Measurements from ENCODE around the gene SAP30BP. TPM values are rescaled to one million over a fixed set of nuclear protein-coding genes. Genes with fewer than 3 reads are reported as not detected.

SAP30BP gene
- polyA plus RNA-seq, 1 donor (not counting 4 experiments of a cell fraction or from before 2014, with no cell fraction given) = 99.0 TPM

GRCh38 chr17:75720656-75721462, 53.7 kb downstream of the SAP30BP start, which contains the start of gene ITGB4:
ITGB4 (plus strand) TSS chr17:75721459; CDS start chr17:75724704, 3,245 bp downstream.
- Histone ChIP-seq H4K20me1 (ENCODE audit: control insufficient read depth, extremely low read depth, insufficient read depth, low read length) (peaks cover 19% of the 10 kb centered on the region), H3K27ac (ENCODE audit: control insufficient read depth, insufficient read depth, low read length) (peak within 1 kb of the TSS; percentile 94), H3K9ac (ENCODE audit: control insufficient read depth, extremely low read depth, insufficient read depth, low read length) (peak within 1 kb of the TSS; percentile 98), H3K79me2 (ENCODE audit: control insufficient read depth, insufficient read depth, low read length) (peaks cover 48% of the 10 kb centered on the region), H3K4me1 (ENCODE audit: control insufficient read depth, extremely low read depth, insufficient read depth, low read length) (peaks cover 31% of the 10 kb centered on the region), H3K9me1 (ENCODE audit: control insufficient read depth, extremely low read depth, insufficient read depth, low read length) (no peaks in the 10 kb centered on the region), H3K4me3 (ENCODE audit: control insufficient read depth in 2 of 3, extremely low read depth in 1 of 3, insufficient read depth in 2 of 3, low read depth in 1 of 3, low read length in 3 of 3) (peak within 1 kb of the TSS; percentile 93 to 100 (median 100)), H3K4me2 (ENCODE audit: control insufficient read depth, extremely low read depth, insufficient read depth, low read depth, low read length) (peak within 1 kb of the TSS; percentile 93), H3K27me3 (ENCODE audit: control insufficient read depth, extremely low read depth, insufficient read depth, low read length) (no peaks in the 10 kb centered on the region), H3K36me3 (ENCODE audit: control insufficient read depth in 2 of 2, extremely low read depth in 1 of 2, insufficient read depth in 2 of 2, low read length in 2 of 2) (peaks cover 20 to 41% of the 10 kb centered on the region in 2 experiments), H2AFZ (ENCODE audit: control insufficient read depth, low read length) (peak within 1 kb of the TSS; percentile 47), H3K9me3 (ENCODE audit: control insufficient read depth, low read depth, low read length) (no peaks in the 10 kb centered on the region)
- FAIRE-seq (peak; percentile 57), DNase-seq (ENCODE audit: low read depth, low spot score) (no peak)
- dilution Hi-C loops (cut with MboI; ENCODE audit: extremely low pct_ligation_motif_present, low sequenced_read_pairs) = loop anchor here (10.0 kb wide), 1 partner anchor 46 kb away; no protein-coding TSS in a partner anchor
- no peak for TF ChIP-seq EZH2 (IDR thresholded peaks at IDR 0.05; ENCODE audit: low read length)
- TF ChIP-seq CTCF (optimal IDR thresholded peaks at IDR 0.05 in 1 of 3, IDR thresholded peaks at IDR 0.05 in 1 of 3, conservative IDR thresholded peaks at IDR 0.05 in 1 of 3; ENCODE audit: extremely low read depth in 1 of 3, insufficient read depth in 2 of 3, low read length in 3 of 3) = peak in 1 of 3 experiments; percentile 32

GRCh38 chr17:75721463-75722011, 54.4 kb downstream of the SAP30BP start:
- H3K4me2 ChIP-seq (ENCODE audit: control insufficient read depth, extremely low read depth, insufficient read depth, low read depth, low read length) = peak overlapping the region; percentile 93
- FAIRE-seq (no peak), DNase-seq (ENCODE audit: low read depth, low spot score) (no peak)
- no peaks in the 10 kb centered on the region for H3K9me1 ChIP-seq (ENCODE audit: control insufficient read depth, extremely low read depth, insufficient read depth, low read length)
- dilution Hi-C loops (cut with MboI; ENCODE audit: extremely low pct_ligation_motif_present, low sequenced_read_pairs) = loop anchor here (10.0 kb wide), 1 partner anchor 47 kb away; no protein-coding TSS in a partner anchor
- H3K36me3 ChIP-seq (ENCODE audit: control insufficient read depth in 2 of 2, extremely low read depth in 1 of 2, insufficient read depth in 2 of 2, low read length in 2 of 2) = peaks cover 24 to 44% of the 10 kb centered on the region in 2 experiments
- peak overlapping the region; percentile 93 to 100 (median 100) for H3K4me3 ChIP-seq (ENCODE audit: control insufficient read depth in 2 of 3, extremely low read depth in 1 of 3, insufficient read depth in 2 of 3, low read depth in 1 of 3, low read length in 3 of 3)
- TF ChIP-seq EZH2 (IDR thresholded peaks at IDR 0.05; ENCODE audit: low read length) (no peak), CTCF (optimal IDR thresholded peaks at IDR 0.05 in 1 of 3, IDR thresholded peaks at IDR 0.05 in 1 of 3, conservative IDR thresholded peaks at IDR 0.05 in 1 of 3; ENCODE audit: extremely low read depth in 1 of 3, insufficient read depth in 2 of 3, low read length in 3 of 3) (no peak)
- no peaks in the 10 kb centered on the region for H3K27me3 ChIP-seq (ENCODE audit: control insufficient read depth, extremely low read depth, insufficient read depth, low read length)
- peak overlapping the region; percentile 94 for H3K27ac ChIP-seq (ENCODE audit: control insufficient read depth, insufficient read depth, low read length)
- peaks cover 31% of the 10 kb centered on the region for H3K4me1 ChIP-seq (ENCODE audit: control insufficient read depth, extremely low read depth, insufficient read depth, low read length)
- H3K9me3 ChIP-seq (ENCODE audit: control insufficient read depth, low read depth, low read length) = no peaks in the 10 kb centered on the region
- H3K9ac ChIP-seq (ENCODE audit: control insufficient read depth, extremely low read depth, insufficient read depth, low read length) = peak overlapping the region; percentile 98
- peaks cover 25% of the 10 kb centered on the region for H4K20me1 ChIP-seq (ENCODE audit: control insufficient read depth, extremely low read depth, insufficient read depth, low read length)
- H2AFZ ChIP-seq (ENCODE audit: control insufficient read depth, low read length) = no peak overlapping the region
- H3K79me2 ChIP-seq (ENCODE audit: control insufficient read depth, insufficient read depth, low read length) = peaks cover 54% of the 10 kb centered on the region

Data from keratinocyte (primary cell).